Osteoblast (primary cell): ENCODE results near the gene SEMA7A. TPM values are rescaled to one million over a fixed set of nuclear protein-coding genes. Genes with fewer than 3 reads are reported as not detected.

Experiments
- DNase-seq: peaks from one replicate; pipeline ENCODE4 v3.0.0; 2011; ENCODE audit warnings: low spot score, mixed read lengths; ENCODE audit not compliant: insufficient read length; ENCODE audit errors: missing footprints
- H2AFZ ChIP-seq: 2 replicates; pipeline ENCODE4 v1.6.0; 2011; ENCODE audit warnings: mild to moderate bottlenecking, low read length
- H3K27ac ChIP-seq: 2 replicates; pipeline ENCODE4 v1.5.1; 2011; ENCODE audit warnings: mild to moderate bottlenecking, low read depth, low read length, moderate library complexity
- H3K27me3 ChIP-seq: 2 replicates; pipeline ENCODE4 v1.6.0; 2012; ENCODE audit warnings: mild to moderate bottlenecking, control low read depth, inconsistent platforms, low read length, moderate library complexity; ENCODE audit not compliant: insufficient read depth
- H3K36me3 ChIP-seq: 2 replicates; pipeline ENCODE4 v1.5.1; 2011; ENCODE audit warnings: mild to moderate bottlenecking, low read length, control low read depth, moderate library complexity; ENCODE audit not compliant: insufficient read depth
- H3K4me1 ChIP-seq: 2 replicates; pipeline ENCODE4 v1.5.1; 2011; ENCODE audit warnings: mild to moderate bottlenecking, low read length, control low read depth, moderate library complexity; ENCODE audit not compliant: insufficient read depth
- H3K4me2 ChIP-seq: 2 replicates; pipeline ENCODE4 v1.6.0; 2011; ENCODE audit warnings: mild to moderate bottlenecking, low read length; ENCODE audit not compliant: insufficient read depth
- H3K4me3 ChIP-seq: fragments of 200-600 bp; sonication (generic); 3 replicates; pipeline ENCODE4 v1.5.1; 2012; ENCODE audit warnings: mild to moderate bottlenecking, low read length, inconsistent platforms; ENCODE audit not compliant: insufficient read depth
- H3K79me2 ChIP-seq: 2 replicates; pipeline ENCODE4 v1.6.0; 2012; ENCODE audit warnings: mild to moderate bottlenecking, low read length, control low read depth, inconsistent platforms; ENCODE audit not compliant: insufficient read depth
- H3K9me3 ChIP-seq: 2 replicates; pipeline ENCODE4 v1.5.1; 2011; ENCODE audit warnings: low read depth, low read length, control low read depth
- H4K20me1 ChIP-seq: 2 replicates; pipeline ENCODE4 v1.6.0; 2012; ENCODE audit warnings: mild to moderate bottlenecking, low read length, control low read depth; ENCODE audit not compliant: insufficient read depth
- CTCF ChIP-seq: IDR thresholded peaks from 2 replicates; pipeline ENCODE4 v1.5.1; 2011; ENCODE audit warnings: mild to moderate bottlenecking, low read depth, low read length, moderate library complexity; ENCODE audit errors: extremely low read depth
- total RNA-seq: library from RNA; depleted of rRNA; stranded (reverse); fragments of >200 nt; gene quantifications from 2 replicates; pipeline ENCODE4 v1.2.3, GENCODE V29; 2012

SEMA7A gene
- total RNA-seq, 1 donor: 30.4 TPM

GRCh38 chr15:74389241-74390048 lies 44.3 kb downstream of the SEMA7A start:
- no peak overlapping the region for H3K4me3 ChIP-seq
- no peak overlapping the region for H3K27ac ChIP-seq
- no peaks in the 10 kb centered on the region for H3K27me3 ChIP-seq
- no peaks in the 10 kb centered on the region for H4K20me1 ChIP-seq
- no peak overlapping the region for H2AFZ ChIP-seq
- no peaks in the 10 kb centered on the region for H3K79me2 ChIP-seq
- H3K4me1 ChIP-seq: peaks cover 26% of the 10 kb centered on the region
- no peak for TF ChIP-seq CTCF
- peak; percentile 42 for DNase-seq
- no peaks in the 10 kb centered on the region for H3K36me3 ChIP-seq
- no peak overlapping the region for H3K4me2 ChIP-seq
- H3K9me3 ChIP-seq: no peaks in the 10 kb centered on the region

DNA sequence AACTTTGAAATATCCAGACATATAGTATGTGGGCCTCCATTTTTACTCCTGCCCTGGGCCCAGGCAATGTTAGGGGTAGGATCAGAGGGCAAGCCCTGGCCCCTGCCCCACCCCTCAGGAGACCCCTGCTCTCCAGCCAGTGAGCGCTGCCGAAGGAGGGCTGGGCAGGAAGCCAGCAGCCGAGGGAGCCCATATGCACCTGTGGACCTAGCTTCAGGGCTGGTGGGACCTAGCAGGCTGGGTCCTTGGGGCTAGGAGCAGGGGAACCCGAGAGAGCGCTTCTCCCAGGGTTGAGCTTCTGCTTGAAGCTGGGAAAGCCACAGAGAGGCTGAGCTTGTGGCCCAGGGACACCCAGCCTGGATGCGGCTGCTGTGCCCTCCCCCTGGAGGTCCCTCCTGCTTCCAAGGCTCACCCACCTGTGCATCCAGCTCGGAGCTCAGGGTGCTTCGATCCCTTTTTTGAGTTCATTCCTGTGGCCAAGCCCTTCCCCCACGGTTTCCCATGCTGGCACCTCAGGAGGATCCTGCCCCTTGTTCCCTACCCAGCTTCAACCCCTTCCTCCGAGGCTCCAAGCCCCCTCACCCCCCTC lies 45.3 kb downstream of the SEMA7A start:
- H3K36me3 ChIP-seq: no peaks in the 10 kb centered on the region
- H3K4me1 ChIP-seq: peaks cover 35% of the 10 kb centered on the region
- no peak overlapping the region for H3K27ac ChIP-seq
- no peak overlapping the region for H3K4me3 ChIP-seq
- no peak for TF ChIP-seq CTCF
- H3K79me2 ChIP-seq: no peaks in the 10 kb centered on the region
- DNase-seq: peak; percentile 30
- H3K27me3 ChIP-seq: no peaks in the 10 kb centered on the region
- no peak overlapping the region for H2AFZ ChIP-seq
- no peaks in the 10 kb centered on the region for H3K9me3 ChIP-seq
- no peaks in the 10 kb centered on the region for H4K20me1 ChIP-seq
- H3K4me2 ChIP-seq: no peak overlapping the region

GRCh38 chr15:74387621-74388362 lies 46.0 kb downstream of the SEMA7A start:
- no peak overlapping the region for H3K4me2 ChIP-seq
- no peak overlapping the region for H3K27ac ChIP-seq
- no peak for TF ChIP-seq CTCF
- H3K4me3 ChIP-seq: no peak overlapping the region
- H3K36me3 ChIP-seq: no peaks in the 10 kb centered on the region
- H2AFZ ChIP-seq: no peak overlapping the region
- H4K20me1 ChIP-seq: no peaks in the 10 kb centered on the region
- DNase-seq: peak; percentile 77
- H3K9me3 ChIP-seq: no peaks in the 10 kb centered on the region
- H3K27me3 ChIP-seq: no peaks in the 10 kb centered on the region
- no peaks in the 10 kb centered on the region for H3K79me2 ChIP-seq
- peaks cover 32% of the 10 kb centered on the region for H3K4me1 ChIP-seq

- no peak overlapping the region for H3K4me3 ChIP-seq
- TF ChIP-seq CTCF: no peak
- no peaks in the 10 kb centered on the region for H3K9me3 ChIP-seq
- H3K4me2 ChIP-seq: no peak overlapping the region
- no peak overlapping the region for H2AFZ ChIP-seq
- no peaks in the 10 kb centered on the region for H4K20me1 ChIP-seq
- peaks cover 30% of the 10 kb centered on the region for H3K4me1 ChIP-seq
- H3K27ac ChIP-seq: no peak overlapping the region
- H3K79me2 ChIP-seq: no peaks in the 10 kb centered on the region
- H3K36me3 ChIP-seq: no peaks in the 10 kb centered on the region
- no peaks in the 10 kb centered on the region for H3K27me3 ChIP-seq
- DNase-seq: no peak
Measured at GRCh38 chr15:74387141-74387541, 46.6 kb downstream of the SEMA7A start.
